EL (cell line): ENCODE data around the gene DNAJC27.
"Not testable (repeated sequence)": the region's sequence is repeated elsewhere in the genome, so short reads cannot be mapped to it uniquely, and the experiment has no call there.

Experiments used
- DNase-seq: peaks from one replicate; pipeline ENCODE4 v3.0.0-alpha.2; 2016

The DNAJC27 gene

DNA sequence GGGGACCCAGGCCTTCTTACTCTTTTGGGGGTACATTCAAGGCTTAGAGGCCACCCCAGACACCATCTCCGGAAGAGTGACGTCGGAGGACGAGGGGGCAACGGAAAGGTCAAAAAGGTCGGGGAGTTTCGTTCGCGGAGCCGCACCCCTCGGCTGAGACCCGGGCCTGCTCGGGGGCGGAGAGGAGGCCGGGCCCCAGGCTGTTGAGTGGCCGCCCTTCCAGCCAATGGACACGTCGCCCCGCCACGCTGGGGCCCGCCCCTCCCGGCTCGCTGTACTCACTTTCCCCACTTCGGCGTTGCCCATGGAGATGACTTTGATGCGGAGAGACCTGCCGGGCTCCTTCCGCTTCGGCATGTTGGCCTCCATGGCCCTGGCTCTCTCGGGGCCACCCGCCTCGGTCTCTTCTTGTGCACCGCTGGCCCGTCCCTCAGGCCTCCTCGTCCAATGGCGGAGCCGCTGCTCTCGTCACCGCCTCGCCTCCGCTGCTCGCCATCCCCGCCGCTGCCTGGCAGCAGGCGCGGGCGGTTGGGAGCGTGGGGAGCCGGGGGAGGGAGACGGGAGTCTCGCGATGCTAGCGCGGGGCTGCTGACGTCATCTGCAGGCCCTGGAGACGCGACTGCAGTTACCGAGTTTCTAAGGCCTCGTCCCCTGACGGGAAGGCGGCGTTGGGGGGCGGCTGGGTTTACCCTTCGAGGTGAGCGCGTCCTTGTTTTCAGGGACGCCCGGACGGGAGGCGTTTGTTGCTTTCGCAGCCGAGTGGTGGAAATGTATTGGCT, at the start of gene DNAJC27:
Gene DNAJC27 (minus strand): TSS at position 420 of the 779 bp plus-strand sequence. CDS start 51 bp downstream, at position 369.
- DNase-seq = peak; percentile 97

DNA sequence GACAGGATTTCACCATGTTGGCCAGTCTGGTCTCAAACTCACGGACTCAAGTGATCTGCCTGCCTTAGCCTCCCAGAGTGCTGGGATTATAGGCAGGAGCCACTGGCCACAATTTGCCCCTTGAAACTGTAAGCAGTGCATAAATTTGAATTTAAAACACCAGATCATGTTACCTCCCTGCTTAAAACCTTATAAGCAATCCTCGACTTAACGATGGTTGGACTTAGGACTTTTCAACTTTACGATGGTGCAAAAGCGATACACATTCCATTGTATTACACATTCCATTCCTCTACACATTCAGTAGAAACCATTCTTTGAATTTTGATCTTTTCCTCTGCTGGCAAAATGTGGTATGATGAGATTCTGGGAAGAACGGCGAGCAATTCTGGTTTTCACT, 46.9 kb upstream of the DNAJC27 start:
- DNase-seq = no peak

- no peak for DNase-seq
These were observed 42.9 kb upstream of the DNAJC27 start for GRCh38 chr2:25014631-25015030.

DNA sequence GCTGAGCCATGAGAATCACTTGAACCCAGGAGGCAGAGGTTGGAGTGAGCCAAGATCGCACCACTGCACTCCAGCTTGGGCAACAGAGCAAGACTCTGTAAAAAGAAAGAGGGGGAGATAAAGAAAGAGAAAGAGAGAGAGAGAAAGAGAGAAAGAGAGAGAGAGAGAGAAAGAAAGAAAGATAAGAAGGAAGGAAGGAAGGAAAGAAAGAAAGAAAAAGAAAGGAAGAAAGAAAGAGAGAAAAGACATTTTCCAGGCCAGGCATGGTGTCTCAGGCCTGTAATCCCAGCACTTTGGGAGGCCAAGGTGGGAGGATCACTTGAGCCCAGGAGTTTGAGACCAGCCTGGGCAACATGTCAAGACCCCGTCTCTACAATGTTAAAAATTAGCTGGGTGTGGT, 39.6 kb upstream of the DNAJC27 start:
- DNase-seq = not testable (repeated sequence)

GRCh38 chr2:25009954-25010353, 38.2 kb upstream of the DNAJC27 start:
- no peak for DNase-seq

- no peak for DNase-seq
These were observed 30.3 kb upstream of the DNAJC27 start for GRCh38 chr2:25002066-25002465.

DNA sequence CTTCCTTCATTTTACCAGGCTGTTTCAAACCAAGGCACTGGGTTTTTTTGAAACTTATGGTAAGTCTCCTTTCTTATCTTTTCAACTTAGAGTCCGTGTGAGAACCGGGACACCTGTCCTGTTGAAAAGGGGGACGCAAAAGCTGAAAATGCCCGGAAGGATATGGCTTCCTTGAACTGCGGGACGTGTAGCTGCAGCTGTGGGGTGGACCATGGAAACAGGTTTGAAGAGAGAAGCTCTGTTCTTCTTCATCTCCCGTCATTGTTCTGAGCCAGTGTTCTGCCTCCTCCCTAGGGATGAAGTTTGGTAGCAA, 29.5 kb upstream of the DNAJC27 start:
- DNase-seq = no peak

DNA sequence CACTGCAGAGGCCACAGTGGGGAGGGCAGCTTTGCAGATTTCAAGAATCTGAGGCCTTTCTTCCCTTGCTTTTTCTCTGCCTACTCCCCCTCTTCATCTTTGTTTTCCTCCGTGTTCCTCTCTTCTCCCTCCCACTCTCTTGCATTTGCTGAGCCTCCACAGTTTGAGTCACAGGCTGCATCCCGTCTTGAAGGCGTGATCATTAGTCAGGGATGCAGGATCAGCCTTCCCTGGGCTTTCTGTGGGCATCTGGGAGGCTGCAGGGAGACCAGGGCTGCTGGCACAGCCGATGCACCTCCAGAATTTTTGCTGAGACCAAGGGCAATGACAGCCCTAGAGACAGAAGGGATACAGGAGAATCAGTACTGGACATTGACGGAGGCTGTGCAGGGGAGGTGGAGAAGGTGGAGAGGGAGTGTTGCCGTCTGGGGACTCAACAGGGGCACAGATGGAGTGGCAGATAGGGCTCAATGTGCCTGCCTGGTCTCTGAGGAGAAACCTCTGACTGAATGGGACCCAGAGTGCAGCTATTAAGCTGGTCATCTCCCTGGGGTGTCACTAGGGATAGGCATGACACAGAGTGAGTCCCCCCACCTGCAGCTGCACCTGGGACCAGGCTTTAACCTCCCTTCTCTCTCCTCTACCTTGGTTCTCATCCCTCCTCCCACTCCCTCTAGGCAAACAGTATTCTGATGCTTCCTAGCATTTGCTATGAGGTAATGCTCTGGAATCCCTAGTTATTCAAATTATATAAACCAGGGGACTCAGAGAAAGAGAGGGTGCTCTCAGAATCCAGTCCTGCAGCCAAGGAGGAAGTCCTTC, 29.0 kb upstream of the DNAJC27 start:
- DNase-seq = peak; percentile 41

GRCh38 chr2:25000036-25000435, 28.3 kb upstream of the DNAJC27 start:
- no peak for DNase-seq

- DNase-seq = not testable (repeated sequence)
These were observed 27.3 kb upstream of the DNAJC27 start for GRCh38 chr2:24999097-24999496.

DNA sequence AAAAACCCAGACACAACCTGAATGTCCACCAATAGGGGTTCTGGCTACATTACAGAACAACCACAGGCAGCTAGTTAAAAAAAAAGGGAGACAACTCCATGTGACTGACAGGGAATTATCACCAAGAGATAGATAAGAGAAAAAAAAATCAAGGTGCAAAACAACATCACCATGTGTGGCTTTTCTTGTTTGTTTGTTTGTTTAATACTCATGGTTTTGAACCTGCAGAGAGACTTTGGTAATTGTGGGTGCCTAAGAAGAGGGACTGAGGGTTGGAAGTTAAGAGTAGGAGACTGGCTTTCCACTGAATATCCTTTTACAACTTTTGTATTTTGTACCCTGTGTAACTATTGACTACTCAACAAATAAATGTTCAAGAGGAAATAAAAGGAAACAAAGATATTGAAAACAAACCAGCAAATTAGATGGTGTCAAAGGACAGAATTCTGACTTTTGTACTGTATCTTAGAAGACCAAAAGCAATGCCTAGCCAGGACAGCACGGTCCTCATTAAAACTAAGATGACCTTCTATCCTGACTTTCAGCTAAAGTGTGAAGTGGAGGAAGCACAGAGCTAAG, 22.5 kb upstream of the DNAJC27 start:
- no peak for DNase-seq

DNA sequence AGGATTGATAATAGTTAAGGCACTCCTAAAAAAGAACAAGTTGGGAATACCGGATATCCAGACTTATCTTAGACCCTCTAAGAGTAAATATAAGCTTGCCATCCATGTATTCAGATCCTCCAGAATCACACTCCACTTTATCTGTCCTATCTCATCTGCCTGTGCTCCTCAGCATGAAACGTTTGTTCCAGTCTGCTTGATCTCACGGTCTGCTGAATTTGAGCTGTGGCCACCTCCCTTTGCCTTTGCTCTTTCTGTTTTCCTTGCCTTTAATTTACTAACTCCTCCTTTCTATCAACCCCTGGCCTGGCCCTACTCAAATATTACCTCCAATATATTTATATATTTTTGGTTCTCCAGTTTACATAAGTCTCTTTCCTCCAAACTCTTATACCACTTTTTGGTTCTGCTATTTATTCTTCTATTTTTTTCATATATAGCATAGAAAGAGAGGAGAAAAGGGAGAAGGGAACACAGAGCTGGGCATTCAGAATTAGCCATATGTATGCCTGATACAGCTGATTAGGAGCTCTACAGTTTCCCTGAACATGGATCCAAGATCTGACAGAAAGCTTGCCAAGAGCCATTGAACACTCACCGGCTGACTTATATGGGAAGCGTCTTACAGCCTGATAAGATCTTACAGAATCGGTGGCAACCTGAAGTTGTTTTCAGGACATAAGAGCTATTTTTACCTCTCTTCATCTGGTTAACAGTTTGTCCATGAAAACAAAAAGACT, 21.8 kb upstream of the DNAJC27 start:
- no peak for DNase-seq

- no peak for DNase-seq
These were observed 14.6 kb upstream of the DNAJC27 start for GRCh38 chr2:24986372-24986771.

GRCh38 chr2:24985511-24985910, 13.8 kb upstream of the DNAJC27 start:
- no peak for DNase-seq

GRCh38 chr2:24984912-24985311, 13.2 kb upstream of the DNAJC27 start:
- no peak for DNase-seq

DNA sequence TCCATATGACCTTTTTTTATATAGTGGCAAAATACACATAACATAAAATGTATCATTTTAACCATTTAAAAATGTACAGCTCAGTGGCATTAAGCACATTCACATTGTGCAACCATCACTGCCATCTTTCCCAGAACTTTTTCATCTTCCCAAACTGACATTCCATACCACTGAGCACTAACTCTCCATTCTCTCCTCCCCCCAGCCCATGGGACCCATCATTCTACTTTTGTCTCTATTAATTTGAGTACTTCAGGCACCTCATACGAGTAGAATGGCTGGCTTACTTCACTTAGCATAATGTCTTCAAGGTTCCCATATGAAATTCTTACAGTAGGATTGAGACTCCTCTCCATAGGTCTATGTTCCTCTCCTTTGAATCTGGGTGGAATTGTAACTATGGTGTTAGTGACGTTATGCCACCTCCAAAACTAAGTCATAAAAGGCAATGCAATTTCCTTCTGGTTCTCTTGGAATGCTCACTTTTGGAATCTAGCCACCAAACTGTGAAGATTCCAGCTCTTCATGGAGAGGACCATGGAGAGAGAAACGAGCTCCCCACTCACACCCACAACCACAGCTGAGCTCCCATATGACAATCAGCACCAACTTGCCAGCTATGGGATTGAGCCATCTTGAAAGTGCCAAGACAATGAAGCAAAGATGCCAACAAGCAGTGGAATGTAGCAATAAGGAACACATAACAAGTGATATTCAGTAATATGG, 9.8 kb upstream of the DNAJC27 start:
- DNase-seq = peak; percentile 13

GRCh38 chr2:24978661-24979060, 6.9 kb upstream of the DNAJC27 start:
- no peak for DNase-seq

- no peak for DNase-seq
These were observed 5.9 kb upstream of the DNAJC27 start for GRCh38 chr2:24977631-24978030.

GRCh38 chr2:24973812-24974211, 2.1 kb upstream of the DNAJC27 start:
- no peak for DNase-seq

GRCh38 chr2:24972315-24972961, 683 bp upstream of the DNAJC27 start:
- peak; percentile 32 for DNase-seq

- DNase-seq = no peak
These were observed 544 bp downstream of the DNAJC27 start for GRCh38 chr2:24971286-24971535.
